GM23248 (cell line): Measurements from ENCODE around the gene GHRL. TPM values are rescaled to one million over a fixed set of nuclear protein-coding genes. Genes with fewer than 3 reads are reported as not detected.

Source experiments
- DNase-seq: peaks from one replicate; pipeline ENCODE4 v3.0.0-alpha.2; 2015
- H2AFZ ChIP-seq: fragments of 200-600 bp; sonication (generic); 2 replicates; pipeline ENCODE4 v1.6.1; 2016; ENCODE audit warnings: antibody characterized with exemption
- H3F3A ChIP-seq: fragments of 200-600 bp; sonication (generic); 2 replicates; pipeline ENCODE4 v1.6.1; 2016; ENCODE audit warnings: mild to moderate bottlenecking, antibody characterized with exemption, mixed run types; ENCODE audit not compliant: insufficient read depth
- H3K27ac ChIP-seq: fragments of 200-600 bp; sonication (generic); 2 replicates; pipeline ENCODE4 v1.5.1; 2016; ENCODE audit warnings: mild to moderate bottlenecking
- H3K27me3 ChIP-seq: fragments of 200-600 bp; sonication (generic); replicated peaks from 2 replicates; pipeline ENCODE4 v1.6.1; 2016; ENCODE audit warnings: mild to moderate bottlenecking; ENCODE audit not compliant: insufficient read depth
- H3K36me3 ChIP-seq: fragments of 200-600 bp; sonication (generic); 2 replicates; pipeline ENCODE4 v1.6.1; 2016; ENCODE audit warnings: low read depth, mild to moderate bottlenecking
- H3K4me1 ChIP-seq: fragments of 200-600 bp; sonication (generic); 2 replicates; pipeline ENCODE4 v1.6.1; 2016; ENCODE audit warnings: mild to moderate bottlenecking; ENCODE audit not compliant: insufficient read depth
- H3K4me2 ChIP-seq: fragments of 200-600 bp; sonication (generic); one replicate; pipeline ENCODE4 v1.6.1; 2016; ENCODE audit warnings: mild to moderate bottlenecking; ENCODE audit not compliant: unreplicated experiment
- H3K4me3 ChIP-seq: fragments of 200-600 bp; sonication (generic); 2 replicates; pipeline ENCODE4 v1.5.1; 2016; ENCODE audit warnings: mild to moderate bottlenecking
- H3K79me2 ChIP-seq: fragments of 200-600 bp; sonication (generic); 2 replicates; pipeline ENCODE4 v1.6.1; 2016; ENCODE audit warnings: mild to moderate bottlenecking; ENCODE audit not compliant: insufficient read depth
- H3K9ac ChIP-seq: fragments of 200-600 bp; sonication (generic); 2 replicates; pipeline ENCODE4 v1.6.1; 2016; ENCODE audit warnings: mild to moderate bottlenecking
- H3K9me2 ChIP-seq: fragments of 200-600 bp; sonication (generic); 2 replicates; pipeline ENCODE4 v1.6.1; 2016; ENCODE audit warnings: mixed run types, mild to moderate bottlenecking, moderate library complexity; ENCODE audit not compliant: insufficient read depth
- H3K9me3 ChIP-seq: fragments of 200-600 bp; sonication (generic); one replicate; pipeline ENCODE4 v1.6.1; 2017; ENCODE audit warnings: low read depth
- H4K20me1 ChIP-seq: fragments of 200-600 bp; sonication (generic); 2 replicates; pipeline ENCODE4 v1.6.0; 2016; ENCODE audit not compliant: insufficient read depth
- EZH2 ChIP-seq: fragments of 200-600 bp; sonication (generic); IDR thresholded peaks from 2 replicates; pipeline ENCODE4 v1.6.1; 2018; ENCODE audit warnings: antibody characterized with exemption, mild to moderate bottlenecking; ENCODE audit not compliant: insufficient read depth, poor library complexity, severe bottlenecking
- EZH2phosphoT487 ChIP-seq: fragments of 200-600 bp; sonication (generic); IDR thresholded peaks from 2 replicates; pipeline ENCODE4 v1.6.1; 2018; ENCODE audit warnings: antibody characterized with exemption, moderate library complexity, mild to moderate bottlenecking, low read depth; ENCODE audit not compliant: insufficient read depth
- WGBS, 2 experiments: methylation state at CpG; one replicate each; pipeline ENCODE4 v1.1.6; 2015 to 2017; ENCODE audit warnings: low lambda C conversion rate in 2 of 2, low coverage in 1 of 2; ENCODE audit errors: missing lambda C conversion rate in 2 of 2; 5-methylcytosine and 5-hydroxymethylcytosine counted together
- in situ Hi-C: fragments of 300-500 bp; cut with MboI; formaldehyde crosslinking; loops from 2 replicates; pipeline ENCODE4 v1.15.0; 2020
- polyA plus RNA-seq: library from polyadenylated mRNA; unstranded; fragments of >200 nt; fragmentation: Nextera tagmentation; extraction: Ambion mirVana; gene quantifications from 2 replicates; pipeline ENCODE4 v1.2.1, GENCODE V29; 2016
- total RNA-seq: library from RNA; depleted of rRNA; stranded (reverse); fragments of >200 nt; shearing (Covaris generic); gene quantifications from 2 replicates; pipeline ENCODE4 v1.2.3, GENCODE V29; 2014

GHRL gene
- total and polyA plus RNA-seq, 2 experiments from 2014 or later: 0.71 TPM; not detected in 1

- Histone ChIP-seq H3K79me2 (0 out of 2 replicates have a peak, but pooled peaks cover under 1% of the 10 kb centered on the region), H3F3A (peaks cover 15% of the 10 kb centered on the region; the same call in 1 of the 2 replicates), H4K20me1 (no peaks in the 10 kb centered on the region), H3K4me3 (no peak overlapping the region), H3K27ac (no peak overlapping the region), H3K9ac (no peak overlapping the region), H3K36me3 (no peaks in the 10 kb centered on the region), H3K4me2 (no peak overlapping the region), H3K9me2 (no peaks in the 10 kb centered on the region), H3K4me1 (no peaks in the 10 kb centered on the region), H3K9me3 (no peaks in the 10 kb centered on the region), H2AFZ (no peak overlapping the region), H3K27me3 (no peaks in the 10 kb centered on the region)
- no peak for DNase-seq
- in situ Hi-C loops: no loop called here
- no peak for TF ChIP-seq EZH2phosphoT487
- TF ChIP-seq EZH2: no peak
- WGBS, 2 experiments: 95% methylated on average over 12 of the region's 12 CpGs
These were observed 1.4 kb upstream of the GHRL start for GRCh38 chr3:10294030-10294586.

- in situ Hi-C loops: no loop called here
- Histone ChIP-seq H3F3A (peaks cover 11% of the 10 kb centered on the region; the same call in 1 of the 2 replicates), H3K9me3 (no peaks in the 10 kb centered on the region), H3K9me2 (no peaks in the 10 kb centered on the region), H4K20me1 (no peaks in the 10 kb centered on the region), H3K4me2 (no peak overlapping the region), H3K4me1 (no peaks in the 10 kb centered on the region), H2AFZ (no peak overlapping the region), H3K27me3 (no peaks in the 10 kb centered on the region), H3K36me3 (no peaks in the 10 kb centered on the region), H3K79me2 (no peaks in the 10 kb centered on the region), H3K4me3 (no peak overlapping the region), H3K9ac (no peak overlapping the region), H3K27ac (no peak overlapping the region)
- TF ChIP-seq EZH2 (no peak), EZH2phosphoT487 (no peak)
- no peak for DNase-seq
- 89% methylated on average over 5 to 6 of the region's 6 CpGs for WGBS, 2 experiments
These were observed 1.1 kb downstream of the GHRL start for GRCh38 chr3:10291641-10292040.

- Histone ChIP-seq H3K27ac (no peak overlapping the region), H3K4me1 (no peaks in the 10 kb centered on the region), H3K9me2 (no peaks in the 10 kb centered on the region), H4K20me1 (no peaks in the 10 kb centered on the region), H3K4me2 (no peak overlapping the region), H3K36me3 (no peaks in the 10 kb centered on the region), H2AFZ (no peak overlapping the region), H3K27me3 (no peaks in the 10 kb centered on the region), H3K9ac (no peak overlapping the region), H3F3A (peaks cover 11% of the 10 kb centered on the region; the same call in 1 of the 2 replicates), H3K4me3 (no peak overlapping the region), H3K79me2 (no peaks in the 10 kb centered on the region), H3K9me3 (no peaks in the 10 kb centered on the region)
- no peak for TF ChIP-seq EZH2
- TF ChIP-seq EZH2phosphoT487: no peak
- WGBS, 2 experiments: 69 to 70% methylated on average over 18 of the region's 18 CpGs
- no peak for DNase-seq
- in situ Hi-C loops: no loop called here
These were observed 2.1 kb downstream of the GHRL start for GRCh38 chr3:10290481-10291176.

GRCh38 chr3:10289787-10290355, 2.9 kb downstream of the GHRL start:
- Histone ChIP-seq H3K27ac (no peak overlapping the region), H3K79me2 (no peaks in the 10 kb centered on the region), H3K4me3 (no peak overlapping the region), H3K9ac (no peak overlapping the region), H3F3A (peaks cover 6% of the 10 kb centered on the region; the same call in 1 of the 2 replicates), H3K4me2 (no peak overlapping the region), H3K27me3 (no peaks in the 10 kb centered on the region), H3K36me3 (no peaks in the 10 kb centered on the region), H3K9me3 (no peaks in the 10 kb centered on the region), H2AFZ (no peak overlapping the region), H3K4me1 (no peaks in the 10 kb centered on the region), H4K20me1 (no peaks in the 10 kb centered on the region), H3K9me2 (no peaks in the 10 kb centered on the region)
- in situ Hi-C loops: no loop called here
- DNase-seq: no peak
- 86 to 94% methylated on average over 7 to 9 of the region's 9 CpGs for WGBS, 2 experiments
- TF ChIP-seq EZH2phosphoT487: no peak
- no peak for TF ChIP-seq EZH2
